Measurements from ENCODE around the gene ASB3.
"Not testable (repeated sequence)": the region's sequence is repeated elsewhere in the genome, so short reads cannot be mapped to it uniquely, and the experiment has no call there.

The ASB3 gene

GRCh38 chr2:53694096-53694771, 92.5 kb downstream of the ASB3 start:
- no peak for TF ChIP-seq CTCF (conservative IDR thresholded peaks at IDR 0.05; ENCODE audit: low read depth, low read length)
- no peak for DNase-seq (ENCODE audit: low read depth)
- H3K4me3 ChIP-seq (ENCODE audit: low read length): no peak overlapping the region

GRCh38 chr2:53690876-53691275, 95.9 kb downstream of the ASB3 start:
- no peak for TF ChIP-seq CTCF (conservative IDR thresholded peaks at IDR 0.05; ENCODE audit: low read depth, low read length)
- DNase-seq (ENCODE audit: low read depth): no peak
- no peak overlapping the region for H3K4me3 ChIP-seq (ENCODE audit: low read length)

- no peak for TF ChIP-seq CTCF (conservative IDR thresholded peaks at IDR 0.05; ENCODE audit: low read depth, low read length)
- H3K4me3 ChIP-seq (ENCODE audit: low read length): no peak overlapping the region
- no peak for DNase-seq (ENCODE audit: low read depth)
Observed at GRCh38 chr2:53672881-53673522, 113.8 kb downstream of the ASB3 start.

- DNase-seq (ENCODE audit: low read depth): no peak
- no peak for TF ChIP-seq CTCF (conservative IDR thresholded peaks at IDR 0.05; ENCODE audit: low read depth, low read length)
- no peak overlapping the region for H3K4me3 ChIP-seq (ENCODE audit: low read length)
Observed at GRCh38 chr2:53670331-53670730, 116.4 kb downstream of the ASB3 start.

- no peak overlapping the region for H3K4me3 ChIP-seq (ENCODE audit: low read length)
- DNase-seq (ENCODE audit: low read depth): no peak
- TF ChIP-seq CTCF (conservative IDR thresholded peaks at IDR 0.05; ENCODE audit: low read depth, low read length): no peak
Observed at GRCh38 chr2:53668624-53669026, 118.1 kb downstream of the ASB3 start.

GRCh38 chr2:53667130-53667529, 119.6 kb downstream of the ASB3 start:
- not testable (repeated sequence) for DNase-seq (ENCODE audit: low read depth); H3K4me3 ChIP-seq (ENCODE audit: low read length)

- no peak overlapping the region for H3K4me3 ChIP-seq (ENCODE audit: low read length)
- no peak for DNase-seq (ENCODE audit: low read depth)
- no peak for TF ChIP-seq CTCF (conservative IDR thresholded peaks at IDR 0.05; ENCODE audit: low read depth, low read length)
Observed at GRCh38 chr2:53660886-53661285, 125.9 kb downstream of the ASB3 start.

- not testable (repeated sequence) for DNase-seq (ENCODE audit: low read depth)
Observed at GRCh38 chr2:53658474-53658873, 128.3 kb downstream of the ASB3 start.

More at GRCh38 chr2:53658474-53658873, 128.3 kb downstream of the ASB3 start:
- H3K4me3 ChIP-seq (ENCODE audit: low read length): not testable (repeated sequence)
